ENCODE measurements around the gene USP12.
A peak's percentile ranks its signal among the peaks of the same experiment; 100 is the strongest.
"Not testable (repeated sequence)": the region's sequence is repeated elsewhere in the genome, so short reads cannot be mapped to it uniquely, and the experiment has no call there.

USP12 gene

GRCh38 chr13:27147530-27148170 lies 24.0 kb downstream of the USP12 start:
- DNase-seq: no peak

GRCh38 chr13:27141746-27142145 lies 29.9 kb downstream of the USP12 start:
- DNase-seq: no peak

- not testable (repeated sequence) for DNase-seq
Observed at GRCh38 chr13:27141159-27141558, 30.5 kb downstream of the USP12 start.

- DNase-seq: no peak
Observed at GRCh38 chr13:27140060-27140459, 31.6 kb downstream of the USP12 start.

GRCh38 chr13:27139565-27139964 lies 32.0 kb downstream of the USP12 start:
- DNase-seq: no peak

- DNase-seq: no peak
Observed at GRCh38 chr13:27138457-27139093, 33.0 kb downstream of the USP12 start.

GRCh38 chr13:27137759-27138158 lies 33.9 kb downstream of the USP12 start:
- DNase-seq: no peak

- no peak for DNase-seq
Observed at GRCh38 chr13:27135023-27135422, 36.6 kb downstream of the USP12 start.

- DNase-seq: no peak
Observed at GRCh38 chr13:27133889-27134288, 37.7 kb downstream of the USP12 start.

- no peak for DNase-seq
Observed at GRCh38 chr13:27132538-27132937, 39.1 kb downstream of the USP12 start.

GRCh38 chr13:27131906-27132305 lies 39.7 kb downstream of the USP12 start:
- no peak for DNase-seq

- peak; percentile 58 for DNase-seq
Observed at GRCh38 chr13:27130979-27131623, 40.5 kb downstream of the USP12 start.

GRCh38 chr13:27130223-27130978 lies 41.2 kb downstream of the USP12 start:
- no peak for DNase-seq

GRCh38 chr13:27128825-27129627 lies 42.6 kb downstream of the USP12 start:
- no peak for DNase-seq

GRCh38 chr13:27126859-27127258 lies 44.8 kb downstream of the USP12 start:
- no peak for DNase-seq

- no peak for DNase-seq
Observed at GRCh38 chr13:27125357-27126282, 46.0 kb downstream of the USP12 start.

- no peak for DNase-seq
Observed at GRCh38 chr13:27124571-27124970, 47.0 kb downstream of the USP12 start.

GRCh38 chr13:27123445-27123844 lies 48.2 kb downstream of the USP12 start:
- not testable (repeated sequence) for DNase-seq

- DNase-seq: no peak
Observed at GRCh38 chr13:27122036-27122435, 49.6 kb downstream of the USP12 start.

- DNase-seq: no peak
Observed at GRCh38 chr13:27120811-27121210, 50.8 kb downstream of the USP12 start.

GRCh38 chr13:27120011-27120410 lies 51.6 kb downstream of the USP12 start:
- no peak for DNase-seq

All from effector CD4-positive, alpha-beta T cell (primary cell).